HFFc6 (cell line): ENCODE data around the gene DNASE1L2. TPM values are rescaled to one million over a fixed set of nuclear protein-coding genes. Genes with fewer than 3 reads are reported as not detected.

Experiments used
- DNase-seq: peaks from one replicate; pipeline ENCODE4 v3.0.0-alpha.2; 2018
- H3K27ac Mint-ChIP-seq: 2 replicates; pipeline ENCODE4 v1.8.0; 2020; ENCODE audit warnings: mild to moderate bottlenecking, mixed read lengths
- H3K27me3 Mint-ChIP-seq: 2 replicates; pipeline ENCODE4 v1.8.0; 2021; ENCODE audit warnings: mild to moderate bottlenecking, moderate library complexity, mixed read lengths; ENCODE audit not compliant: insufficient read depth
- H3K36me3 Mint-ChIP-seq: 2 replicates; pipeline ENCODE4 v1.8.0; 2021; ENCODE audit warnings: low read depth, mixed read lengths
- H3K4me1 Mint-ChIP-seq: 2 replicates; pipeline ENCODE4 v1.8.0; 2020; ENCODE audit warnings: low read depth, mixed read lengths
- H3K4me3 Mint-ChIP-seq: 2 replicates; pipeline ENCODE4 v1.8.0; 2020; ENCODE audit warnings: mild to moderate bottlenecking, moderate library complexity, mixed read lengths
- H3K9me3 Mint-ChIP-seq: 2 replicates; pipeline ENCODE4 v1.8.0; 2020; ENCODE audit warnings: mild to moderate bottlenecking, mixed read lengths
- CTCF ChIP-seq: fragments of 200-600 bp; sonication (generic); IDR thresholded peaks from 2 replicates; pipeline ENCODE4 v1.5.0; 2021; ENCODE audit warnings: antibody characterized with exemption, mild to moderate bottlenecking
- total RNA-seq, 6 experiments: library from RNA; stranded (reverse); fragmentation: NEBNext Ultra II Directional; extraction: Animal tissue kit (Norgen Biotek cat#: 25700); gene quantifications; 2 replicates in 1 of 6; 3 replicates in 5 of 6; pipeline ENCODE4 v1.2.3, GENCODE V29; 2021

DNASE1L2 gene
- total RNA-seq, 6 experiments from 2014 or later: 0.82 to 1.5 (median 1.1) TPM

- no peaks in the 10 kb centered on the region; the same call in none of the 2 replicates for H3K27me3 Mint-ChIP-seq
- no peak overlapping the region for H3K4me3 Mint-ChIP-seq
- no peak for TF ChIP-seq CTCF
- peaks cover 4% of the 10 kb centered on the region; the same call in 1 of the 2 replicates for H3K36me3 Mint-ChIP-seq
- no peak overlapping the region for H3K27ac Mint-ChIP-seq
- no peaks in the 10 kb centered on the region for H3K4me1 Mint-ChIP-seq
- no peak for DNase-seq
- no peaks in the 10 kb centered on the region for H3K9me3 Mint-ChIP-seq
Observed at GRCh38 chr16:2233046-2233775, 3.0 kb upstream of the DNASE1L2 start.

GRCh38 chr16:2233872-2234812 is 2.1 kb upstream of the DNASE1L2 start:
- no peak for DNase-seq
- Mint-ChIP-seq H3K36me3 (peaks cover 4% of the 10 kb centered on the region; the same call in 1 of the 2 replicates), H3K27ac (no peak overlapping the region)

GRCh38 chr16:2234813-2235170 is 1.5 kb upstream of the DNASE1L2 start:
- H3K4me3 Mint-ChIP-seq: no peak overlapping the region

More at GRCh38 chr16:2233872-2234812, 2.1 kb upstream of the DNASE1L2 start:
- Mint-ChIP-seq H3K4me1 (no peaks in the 10 kb centered on the region), H3K9me3 (no peaks in the 10 kb centered on the region), H3K27me3 (no peaks in the 10 kb centered on the region; the same call in none of the 2 replicates), H3K4me3 (no peak overlapping the region)
- TF ChIP-seq CTCF: peak; percentile 34

GRCh38 chr16:2235234-2235651 is 1.0 kb upstream of the DNASE1L2 start:
- no peaks in the 10 kb centered on the region for H3K4me1 Mint-ChIP-seq
- peaks cover 4% of the 10 kb centered on the region; the same call in 1 of the 2 replicates for H3K36me3 Mint-ChIP-seq
- H3K9me3 Mint-ChIP-seq: no peaks in the 10 kb centered on the region
- H3K4me3 Mint-ChIP-seq: no peak overlapping the region
- H3K27ac Mint-ChIP-seq: no peak overlapping the region
- no peak for TF ChIP-seq CTCF
- no peaks in the 10 kb centered on the region; the same call in none of the 2 replicates for H3K27me3 Mint-ChIP-seq
- no peak for DNase-seq

More at GRCh38 chr16:2234813-2235170, 1.5 kb upstream of the DNASE1L2 start:
- no peaks in the 10 kb centered on the region; the same call in none of the 2 replicates for H3K27me3 Mint-ChIP-seq
- H3K36me3 Mint-ChIP-seq: peaks cover 4% of the 10 kb centered on the region; the same call in 1 of the 2 replicates
- H3K4me1 Mint-ChIP-seq: no peaks in the 10 kb centered on the region
- no peaks in the 10 kb centered on the region for H3K9me3 Mint-ChIP-seq
- no peak for DNase-seq
- TF ChIP-seq CTCF: no peak
- no peak overlapping the region for H3K27ac Mint-ChIP-seq

- H3K36me3 Mint-ChIP-seq: peaks cover 4% of the 10 kb centered on the region; the same call in 1 of the 2 replicates
- no peak for DNase-seq
- H3K27me3 Mint-ChIP-seq: no peaks in the 10 kb centered on the region; the same call in none of the 2 replicates
- no peak overlapping the region for H3K4me3 Mint-ChIP-seq
- no peak overlapping the region for H3K27ac Mint-ChIP-seq
- TF ChIP-seq CTCF: no peak
- no peaks in the 10 kb centered on the region for H3K9me3 Mint-ChIP-seq
- H3K4me1 Mint-ChIP-seq: no peaks in the 10 kb centered on the region
Observed at GRCh38 chr16:2235695-2236336, 428 bp upstream of the DNASE1L2 start.
